ENCODE measurements around the gene FAM114A2.
"Not testable (repeated sequence)": the region's sequence is repeated elsewhere in the genome, so short reads cannot be mapped to it uniquely, and the experiment has no call there.

FAM114A2 gene

DNA sequence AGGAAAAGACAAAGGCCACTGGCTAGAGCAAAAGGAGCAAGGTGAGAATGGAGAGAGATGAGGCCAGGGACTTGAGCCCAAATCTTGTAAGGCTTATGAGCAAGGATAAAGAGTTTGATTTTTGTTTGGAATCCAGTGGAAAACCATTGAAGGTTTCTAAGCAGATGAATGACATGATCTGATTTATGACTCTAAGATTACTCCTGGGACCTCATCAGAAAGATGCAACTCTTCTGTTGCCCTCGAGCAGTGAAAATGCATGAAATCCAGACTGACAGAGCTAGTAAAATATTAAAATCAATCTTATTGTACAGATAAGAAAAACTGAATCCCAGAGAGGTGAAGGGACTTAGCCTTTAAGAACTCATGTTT is 734 bp upstream of the FAM114A2 start:
- peak overlapping the region; percentile 56 for H3K4me3 ChIP-seq (ENCODE audit: low read depth, low read length)
- TF ChIP-seq, protein P1, sequence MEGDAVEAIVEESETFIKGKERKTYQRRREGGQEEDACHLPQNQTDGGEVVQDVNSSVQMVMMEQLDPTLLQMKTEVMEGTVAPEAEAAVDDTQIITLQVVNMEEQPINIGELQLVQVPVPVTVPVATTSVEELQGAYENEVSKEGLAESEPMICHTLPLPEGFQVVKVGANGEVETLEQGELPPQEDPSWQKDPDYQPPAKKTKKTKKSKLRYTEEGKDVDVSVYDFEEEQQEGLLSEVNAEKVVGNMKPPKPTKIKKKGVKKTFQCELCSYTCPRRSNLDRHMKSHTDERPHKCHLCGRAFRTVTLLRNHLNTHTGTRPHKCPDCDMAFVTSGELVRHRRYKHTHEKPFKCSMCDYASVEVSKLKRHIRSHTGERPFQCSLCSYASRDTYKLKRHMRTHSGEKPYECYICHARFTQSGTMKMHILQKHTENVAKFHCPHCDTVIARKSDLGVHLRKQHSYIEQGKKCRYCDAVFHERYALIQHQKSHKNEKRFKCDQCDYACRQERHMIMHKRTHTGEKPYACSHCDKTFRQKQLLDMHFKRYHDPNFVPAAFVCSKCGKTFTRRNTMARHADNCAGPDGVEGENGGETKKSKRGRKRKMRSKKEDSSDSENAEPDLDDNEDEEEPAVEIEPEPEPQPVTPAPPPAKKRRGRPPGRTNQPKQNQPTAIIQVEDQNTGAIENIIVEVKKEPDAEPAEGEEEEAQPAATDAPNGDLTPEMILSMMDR (IDR thresholded peaks at IDR 0.05; ENCODE audit: low read depth, low read length, missing control alignments), result no peak
- in situ Hi-C loops (cut with HindIII; ENCODE audit: low sequenced_read_pairs), result no loop called here
- no peak for DNase-seq (ENCODE audit: low read depth)

DNA sequence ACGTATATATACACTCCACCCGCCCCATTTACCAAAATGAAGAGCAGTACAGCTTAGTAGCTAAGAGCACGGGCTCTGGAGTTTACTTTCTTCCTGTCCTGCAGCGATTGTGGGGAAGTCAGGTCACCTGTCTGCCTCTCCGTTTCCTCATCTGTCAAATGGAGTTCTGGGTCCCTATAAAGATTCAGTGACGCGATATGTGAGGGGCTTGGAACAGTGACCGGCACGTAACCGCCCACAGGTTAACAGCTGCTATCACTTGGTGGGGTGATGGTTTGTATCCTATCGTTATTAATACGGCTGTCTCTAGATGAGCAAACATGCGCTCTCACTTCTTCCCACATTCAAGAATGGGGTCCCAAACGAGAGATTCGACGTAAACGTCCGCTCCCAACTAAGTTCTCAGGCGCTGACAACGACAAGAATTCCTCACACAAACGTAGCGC is 426 bp downstream of the FAM114A2 start:
- in situ Hi-C loops (cut with HindIII; ENCODE audit: low sequenced_read_pairs), result no loop called here
- DNase-seq (ENCODE audit: low read depth), result no peak
- peak overlapping the region; percentile 56 for H3K4me3 ChIP-seq (ENCODE audit: low read depth, low read length)
- TF ChIP-seq, protein P1 (IDR thresholded peaks at IDR 0.05; ENCODE audit: low read depth, low read length, missing control alignments), result no peak

DNA sequence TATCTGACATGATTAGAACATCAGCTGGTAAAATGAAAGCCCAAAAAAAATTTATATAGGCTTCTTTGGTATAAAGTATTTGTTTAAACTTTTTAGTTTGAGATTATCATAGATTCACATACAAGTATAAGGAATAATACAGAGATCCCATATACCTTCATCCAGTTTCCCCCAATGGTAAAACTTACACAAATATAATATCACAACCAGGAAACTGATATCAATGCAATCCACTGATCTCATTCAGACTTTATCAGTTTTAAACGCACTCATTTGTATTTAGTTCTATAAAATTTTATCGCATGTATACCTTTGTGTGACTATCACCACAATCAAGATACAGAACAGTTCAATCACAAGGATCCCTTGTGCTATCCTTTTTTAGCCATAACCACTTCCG is 3.8 kb downstream of the FAM114A2 start:
- DNase-seq (ENCODE audit: low read depth), result no peak
- no peak overlapping the region for H3K4me3 ChIP-seq (ENCODE audit: low read depth, low read length)
- in situ Hi-C loops (cut with HindIII; ENCODE audit: low sequenced_read_pairs), result no loop called here
- TF ChIP-seq, protein P1 (IDR thresholded peaks at IDR 0.05; ENCODE audit: low read depth, low read length, missing control alignments), result no peak

DNA sequence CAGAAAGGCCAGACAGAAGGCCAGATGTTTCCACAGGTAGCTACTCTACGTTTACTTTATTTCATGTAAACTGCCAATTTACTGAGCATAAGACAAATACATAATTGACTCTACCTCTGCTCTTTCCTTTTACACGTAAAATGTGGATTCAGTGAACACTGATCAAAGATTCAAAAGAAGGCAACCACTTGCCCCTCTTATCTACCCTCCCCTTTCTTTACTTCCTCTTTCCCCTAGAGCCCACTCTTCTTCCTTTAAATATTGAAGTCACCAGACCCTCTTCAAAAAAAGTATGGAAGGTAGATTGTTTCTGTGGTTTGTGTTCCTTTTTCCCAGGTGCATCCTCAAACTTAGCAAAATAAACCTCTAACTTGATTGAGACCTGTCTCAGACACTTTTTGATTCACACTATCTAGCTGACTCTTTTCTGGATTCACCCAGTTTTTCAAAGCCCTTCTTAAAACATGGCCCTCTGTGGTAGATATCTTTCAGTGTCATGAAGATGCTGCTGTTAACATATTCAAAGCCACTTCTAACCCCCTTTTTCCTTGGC is 6.7 kb downstream of the FAM114A2 start:
- no peak for DNase-seq (ENCODE audit: low read depth)
- TF ChIP-seq, protein P1 (IDR thresholded peaks at IDR 0.05; ENCODE audit: low read depth, low read length, missing control alignments), result no peak
- no peak overlapping the region for H3K4me3 ChIP-seq (ENCODE audit: low read depth, low read length)
- in situ Hi-C loops (cut with HindIII; ENCODE audit: low sequenced_read_pairs), result no loop called here

DNA sequence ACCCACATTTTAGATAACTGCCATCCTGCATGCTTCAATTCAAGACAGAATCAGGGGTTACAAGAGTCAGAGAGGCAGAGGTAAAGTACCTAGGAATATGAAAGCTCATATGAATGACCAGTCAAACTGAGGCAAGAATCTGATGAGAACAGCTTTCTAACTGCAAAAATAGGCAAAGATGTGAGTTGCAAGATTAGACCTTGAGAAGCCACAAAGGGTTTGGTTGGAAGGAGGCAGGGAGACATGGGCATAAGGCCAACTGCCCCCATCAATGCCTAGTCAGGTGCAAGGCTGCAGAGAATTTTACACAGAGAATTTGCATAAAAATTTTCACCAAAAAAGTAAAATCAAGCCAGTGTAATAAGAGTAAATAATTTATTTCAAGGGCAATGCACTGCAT is 12.8 kb downstream of the FAM114A2 start:
- no peak for DNase-seq (ENCODE audit: low read depth)
- in situ Hi-C loops (cut with HindIII; ENCODE audit: low sequenced_read_pairs), result no loop called here
- TF ChIP-seq, protein P1 (IDR thresholded peaks at IDR 0.05; ENCODE audit: low read depth, low read length, missing control alignments), result no peak
- no peak overlapping the region for H3K4me3 ChIP-seq (ENCODE audit: low read depth, low read length)

DNA sequence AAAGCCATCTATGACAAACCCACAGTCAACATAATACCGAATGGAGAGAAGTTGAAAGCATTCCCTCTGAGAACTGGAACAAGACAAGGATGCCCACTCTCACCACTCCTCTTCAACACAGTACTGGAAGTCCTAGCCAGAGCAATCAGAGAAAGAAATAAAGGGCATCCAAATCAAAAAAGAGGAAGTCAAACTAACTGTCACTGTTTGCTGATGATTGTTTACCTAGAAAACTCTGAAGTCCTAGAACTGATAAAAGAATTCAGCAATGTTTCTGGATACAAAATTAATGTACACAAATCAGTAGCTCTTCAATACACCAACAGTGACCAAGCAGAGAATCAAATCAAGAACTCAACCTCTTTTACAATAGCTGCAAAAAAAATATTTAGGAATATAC is 19.8 kb downstream of the FAM114A2 start:
- DNase-seq (ENCODE audit: low read depth); H3K4me3 ChIP-seq (ENCODE audit: low read depth, low read length); in situ Hi-C loops (cut with HindIII; ENCODE audit: low sequenced_read_pairs): not testable (repeated sequence)

DNA sequence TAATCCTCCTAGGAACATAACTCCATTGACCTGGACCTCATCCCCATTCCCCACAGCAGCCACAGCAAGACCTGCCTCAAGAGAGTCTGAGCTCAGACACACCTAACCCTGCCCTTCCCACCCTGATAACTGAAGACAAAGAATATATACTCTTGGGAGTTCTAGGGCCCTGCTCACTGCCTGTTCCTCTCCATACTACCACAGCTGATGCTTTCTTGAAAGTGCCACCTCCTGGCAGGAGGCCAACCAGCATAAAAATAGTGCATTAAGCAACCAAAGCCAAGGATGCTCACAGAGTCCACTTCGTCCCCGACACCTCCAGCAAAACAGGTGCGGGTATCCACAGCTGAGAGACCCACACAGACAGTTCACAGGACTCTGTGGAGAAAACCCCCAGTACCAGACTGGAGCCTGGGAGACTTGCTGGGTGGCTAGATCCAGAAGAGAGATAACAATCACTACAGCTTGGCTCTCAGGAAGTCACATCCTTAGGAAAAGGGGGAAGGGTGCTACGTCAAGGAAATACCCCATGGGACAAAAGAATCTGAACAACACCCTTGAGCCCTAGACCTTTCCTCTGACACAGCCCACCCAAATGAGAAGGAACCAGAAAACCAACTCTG is 23.5 kb downstream of the FAM114A2 start:
- no peak for DNase-seq (ENCODE audit: low read depth)
- in situ Hi-C loops (cut with HindIII; ENCODE audit: low sequenced_read_pairs), result no loop called here
- no peak overlapping the region for H3K4me3 ChIP-seq (ENCODE audit: low read depth, low read length)
- TF ChIP-seq, protein P1 (IDR thresholded peaks at IDR 0.05; ENCODE audit: low read depth, low read length, missing control alignments), result no peak
